NT2/D1 (cell line): ENCODE results near the gene SLC34A3.

ENCODE experiments used
- DNase-seq: peaks from one replicate; pipeline ENCODE4 v3.0.0-alpha.2; 2011; ENCODE audit warnings: low read depth, low spot score
- H3K27me3 ChIP-seq: 2 replicates; pipeline ENCODE4 v1.6.0; 2011; ENCODE audit warnings: mild to moderate bottlenecking; ENCODE audit not compliant: insufficient read length, insufficient read depth
- H3K36me3 ChIP-seq: 2 replicates; pipeline ENCODE4 v1.6.1; 2011; ENCODE audit warnings: mild to moderate bottlenecking, low read length, mixed read lengths; ENCODE audit not compliant: insufficient read depth, insufficient read length
- H3K4me1 ChIP-seq: 2 replicates; pipeline ENCODE4 v1.5.1; 2011; ENCODE audit not compliant: insufficient read depth, insufficient read length
- H3K4me3 ChIP-seq: 2 replicates; pipeline ENCODE4 v1.5.1; 2011; ENCODE audit warnings: low read depth; ENCODE audit not compliant: insufficient read length
- H3K9ac ChIP-seq: 2 replicates; pipeline ENCODE4 v1.6.0; 2011; ENCODE audit warnings: low read depth; ENCODE audit not compliant: insufficient read length
- H3K9me3 ChIP-seq: 2 replicates; pipeline ENCODE4 v1.5.1; 2011; ENCODE audit warnings: mild to moderate bottlenecking, low read length; ENCODE audit not compliant: insufficient read depth
- SUZ12 ChIP-seq: IDR thresholded peaks from 2 replicates; pipeline ENCODE4 v1.6.1; 2011; ENCODE audit not compliant: insufficient read length, insufficient read depth; ENCODE audit errors: extremely low read depth
- YY1 ChIP-seq: IDR thresholded peaks from 2 replicates; pipeline ENCODE4 v1.6.1; 2011; ENCODE audit not compliant: insufficient read length, insufficient read depth
- ZNF274 ChIP-seq: IDR thresholded peaks from 2 replicates; pipeline ENCODE4 v1.6.1; 2011; ENCODE audit warnings: mild to moderate bottlenecking, low read depth, low read length

SLC34A3 gene

DNA sequence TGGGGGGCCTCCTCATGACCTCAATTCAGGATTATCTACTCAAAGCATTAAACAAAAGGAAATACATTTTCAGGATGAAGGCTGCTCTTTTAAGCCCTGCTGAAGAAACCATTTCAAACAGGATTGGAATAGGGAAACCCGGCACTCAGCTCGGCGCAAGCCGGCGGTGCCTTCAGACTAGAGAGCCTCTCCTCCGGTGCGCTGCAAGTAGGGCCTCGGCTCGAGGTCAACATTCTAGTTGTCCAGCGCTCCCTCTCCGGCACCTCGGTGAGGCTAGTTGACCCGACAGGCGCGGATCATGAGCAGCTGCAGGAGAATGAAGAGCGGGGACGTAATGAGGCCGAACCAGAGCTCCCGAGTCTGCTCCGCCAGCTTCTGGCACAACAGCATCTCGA is 26.0 kb upstream of the SLC34A3 start:
- no peak for DNase-seq
- Histone ChIP-seq H3K4me1 (peaks cover 17% of the 10 kb centered on the region), H3K9me3 (no peaks in the 10 kb centered on the region), H3K27me3 (no peaks in the 10 kb centered on the region), H3K36me3 (peaks cover 45% of the 10 kb centered on the region), H3K9ac (peak overlapping the region; percentile 97), H3K4me3 (peak overlapping the region; percentile 99)
- TF ChIP-seq YY1 (no peak), SUZ12 (no peak), ZNF274 (no peak)

DNA sequence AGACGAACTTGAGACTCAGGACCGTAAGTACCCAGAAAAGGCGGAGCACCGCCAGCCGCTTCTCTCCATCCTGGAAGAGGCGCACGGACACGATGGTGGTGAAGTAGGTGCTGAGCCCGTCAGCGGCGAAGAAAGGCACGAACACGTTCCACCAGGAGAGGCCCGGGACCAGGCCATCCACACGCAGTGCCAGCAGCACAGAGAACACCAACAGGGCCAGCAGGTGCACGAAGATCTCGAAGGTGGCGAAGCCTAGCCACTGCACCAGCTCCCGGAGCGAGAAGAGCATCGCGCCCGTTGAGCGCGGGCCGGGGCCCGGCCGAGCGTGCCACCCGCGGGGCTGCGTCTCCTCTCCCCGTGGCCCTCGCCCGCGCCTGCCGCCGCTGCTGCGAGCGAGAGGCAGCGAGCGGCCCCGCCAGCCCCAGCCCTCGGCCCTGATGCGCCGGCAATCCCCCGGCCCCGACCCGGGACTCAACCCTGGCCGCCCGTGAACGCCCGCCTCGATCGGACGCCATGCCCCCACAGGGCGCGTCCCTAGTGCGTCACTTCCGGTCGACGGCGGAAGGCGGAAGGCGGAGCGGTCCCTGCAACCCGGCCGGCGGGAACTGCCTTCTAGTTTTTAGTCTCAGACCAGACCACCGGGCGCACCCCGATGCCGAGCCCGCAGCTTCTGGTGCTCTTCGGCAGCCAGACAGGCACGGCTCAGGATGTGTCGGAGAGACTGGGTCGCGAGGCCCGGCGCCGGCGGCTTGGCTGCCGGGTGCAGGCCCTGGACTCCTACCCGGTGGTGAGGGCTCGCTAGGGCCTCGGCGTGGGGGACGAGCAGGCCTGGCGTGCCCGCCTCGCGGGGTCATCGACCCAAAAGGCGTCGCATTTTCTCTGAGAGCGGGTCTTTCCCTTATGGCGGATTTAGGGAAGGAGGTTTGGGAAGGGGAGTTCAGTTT is 25.3 kb upstream of the SLC34A3 start, which contains the start of the genes NDOR1 and TMEM203:
NDOR1 (plus strand) TSS at position 575 of the 944 bp plus-strand sequence; CDS start at position 653, 78 bp downstream.
TMEM203 (minus strand) TSS at position 523 of the 944 bp plus-strand sequence; CDS start at position 289, 234 bp downstream.
- Histone ChIP-seq H3K27me3 (no peaks in the 10 kb centered on the region), H3K9me3 (no peaks in the 10 kb centered on the region), H3K36me3 (peaks cover 51% of the 10 kb centered on the region), H3K4me3 (peak within 1 kb of the TSS; percentile 99), H3K9ac (peak within 1 kb of the TSS; percentile 97), H3K4me1 (peaks cover 17% of the 10 kb centered on the region)
- peak; percentile 82 for DNase-seq
- no peak for TF ChIP-seq ZNF274
- TF ChIP-seq SUZ12, result no peak
- peak; percentile 75 for TF ChIP-seq YY1

DNA sequence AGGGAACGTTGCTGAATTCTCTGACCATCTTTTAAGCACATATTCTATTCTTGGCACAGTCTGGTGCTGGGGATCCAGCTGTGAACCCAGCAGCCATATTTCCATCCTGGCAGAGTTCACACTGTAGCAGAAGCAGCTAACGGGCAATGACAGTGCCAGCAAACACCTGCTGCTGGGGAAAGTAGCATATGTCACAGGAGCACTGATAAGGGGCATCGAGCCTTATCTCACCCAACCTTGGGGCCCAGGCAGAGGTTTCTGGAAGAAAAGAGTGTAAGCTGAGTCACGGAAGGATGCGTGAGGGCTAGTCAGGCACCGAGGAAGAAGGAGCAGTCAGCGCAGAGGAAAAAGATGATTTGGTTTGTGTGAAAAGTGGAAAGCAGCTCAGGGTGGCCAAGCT is 24.1 kb upstream of the SLC34A3 start:
- Histone ChIP-seq H3K36me3 (peaks cover 61% of the 10 kb centered on the region), H3K4me3 (peak overlapping the region; percentile 99), H3K4me1 (peaks cover 15% of the 10 kb centered on the region), H3K9me3 (no peaks in the 10 kb centered on the region), H3K9ac (peak overlapping the region; percentile 62), H3K27me3 (no peaks in the 10 kb centered on the region)
- TF ChIP-seq SUZ12, result no peak
- no peak for TF ChIP-seq YY1
- no peak for TF ChIP-seq ZNF274
- DNase-seq, result no peak

DNA sequence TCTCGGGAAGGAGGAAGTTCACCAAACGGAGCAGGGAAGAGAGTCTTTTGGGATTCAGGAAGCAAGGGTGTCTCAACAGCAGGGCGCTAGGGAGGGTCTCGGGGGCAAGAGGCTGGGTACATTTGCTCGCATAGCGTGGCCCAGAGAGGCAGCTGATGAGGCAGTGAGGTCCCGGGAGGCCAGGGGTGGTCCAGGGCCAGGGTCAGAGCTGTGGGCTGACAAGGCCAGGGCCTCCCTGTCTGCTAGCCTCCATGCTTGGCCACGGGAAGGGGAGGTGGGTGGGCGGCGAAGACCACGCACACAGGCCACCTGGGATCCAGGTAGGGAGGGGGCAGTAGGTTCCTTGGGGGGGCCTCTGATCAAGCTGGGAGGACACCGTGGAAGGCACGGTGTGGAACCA is 19.2 kb upstream of the SLC34A3 start:
- Histone ChIP-seq H3K27me3 (no peaks in the 10 kb centered on the region), H3K9me3 (no peaks in the 10 kb centered on the region), H3K4me1 (peaks cover 14% of the 10 kb centered on the region), H3K9ac (no peak overlapping the region), H3K36me3 (peaks cover 94% of the 10 kb centered on the region), H3K4me3 (no peak overlapping the region)
- no peak for DNase-seq
- TF ChIP-seq YY1 (no peak), SUZ12 (no peak), ZNF274 (no peak)

DNA sequence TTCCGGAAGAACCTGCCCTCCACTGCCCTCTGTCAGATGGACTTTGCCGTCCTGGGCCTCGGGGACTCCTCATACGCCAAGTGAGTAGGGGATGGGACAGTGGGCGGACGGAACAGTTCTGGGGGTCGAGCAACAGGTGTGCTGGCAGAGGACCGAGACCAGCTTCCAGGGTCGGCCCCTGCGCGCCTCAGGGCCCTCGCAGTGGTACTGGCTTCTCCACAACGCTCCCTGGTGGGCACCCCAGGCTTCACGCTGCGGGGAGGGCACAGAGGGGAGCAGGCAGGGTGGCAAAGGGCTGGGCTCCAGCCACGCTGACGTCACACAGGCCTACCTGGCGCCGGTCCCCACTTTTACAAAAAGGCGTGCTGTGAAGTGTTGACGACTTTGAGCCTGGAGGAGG is 18.2 kb upstream of the SLC34A3 start:
- Histone ChIP-seq H3K36me3 (peaks cover 94% of the 10 kb centered on the region), H3K9ac (no peak overlapping the region)

DNA sequence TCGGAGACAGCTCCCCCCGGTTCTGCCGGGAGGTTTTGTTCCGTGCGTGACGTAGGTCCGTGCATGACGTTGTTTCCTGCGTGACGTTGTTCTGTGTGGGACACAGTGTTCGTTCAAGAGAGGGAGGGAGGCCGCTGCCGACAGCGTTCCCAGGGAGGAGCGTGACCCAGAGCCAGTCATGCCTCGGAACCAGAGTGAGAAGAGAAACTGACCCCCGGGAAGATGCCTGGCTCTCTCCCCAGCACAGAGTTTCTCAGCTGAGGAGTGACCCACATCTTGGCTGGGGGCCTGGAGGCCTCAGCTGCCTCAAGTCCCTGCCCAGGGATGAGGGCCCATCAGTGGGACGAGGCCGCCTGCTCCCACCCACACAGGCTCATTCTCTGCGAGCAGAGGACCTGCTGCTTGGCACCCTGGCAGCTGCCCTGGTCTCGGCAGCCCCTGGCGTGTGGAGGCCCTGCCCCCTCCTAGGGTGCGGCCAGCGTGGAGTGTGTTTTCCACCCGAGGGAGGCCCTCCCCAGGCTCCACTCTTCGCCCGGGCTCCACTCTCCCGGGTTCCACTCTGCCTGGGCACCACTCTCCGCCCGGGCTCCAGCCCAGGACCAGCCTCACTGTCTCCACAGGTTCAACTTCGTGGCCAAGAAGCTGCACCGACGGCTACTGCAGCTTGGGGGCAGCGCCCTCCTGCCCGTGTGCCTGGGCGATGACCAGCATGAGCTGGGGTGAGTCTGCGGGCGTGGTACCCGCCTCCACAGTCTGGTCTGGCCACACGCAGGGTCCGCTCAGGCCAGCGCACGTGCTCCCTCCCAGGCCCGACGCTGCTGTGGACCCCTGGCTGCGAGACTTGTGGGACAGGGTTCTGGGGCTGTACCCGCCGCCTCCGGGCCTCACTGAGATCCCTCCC is 17.3 kb upstream of the SLC34A3 start:
- Histone ChIP-seq H3K9me3 (no peaks in the 10 kb centered on the region), H3K27me3 (no peaks in the 10 kb centered on the region), H3K9ac (no peak overlapping the region), H3K4me3 (no peak overlapping the region), H3K36me3 (peaks cover 97% of the 10 kb centered on the region), H3K4me1 (peaks cover 9% of the 10 kb centered on the region)
- TF ChIP-seq YY1 (no peak), ZNF274 (no peak), SUZ12 (no peak)
- no peak for DNase-seq

More for the DNA sequence above, 18.2 kb upstream of the SLC34A3 start:
- Histone ChIP-seq H3K27me3 (no peaks in the 10 kb centered on the region), H3K4me1 (peaks cover 7% of the 10 kb centered on the region), H3K9me3 (no peaks in the 10 kb centered on the region), H3K4me3 (no peak overlapping the region)
- TF ChIP-seq ZNF274, result no peak
- TF ChIP-seq YY1, result no peak
- TF ChIP-seq SUZ12, result no peak
- DNase-seq, result no peak

- H3K4me1 ChIP-seq, result peaks cover 18% of the 10 kb centered on the region
- no peak overlapping the region for H3K4me3 ChIP-seq
- H3K9ac ChIP-seq, result no peak overlapping the region
- H3K27me3 ChIP-seq, result no peaks in the 10 kb centered on the region
- no peaks in the 10 kb centered on the region for H3K9me3 ChIP-seq
- no peak for DNase-seq
- H3K36me3 ChIP-seq, result peaks cover 94% of the 10 kb centered on the region
- TF ChIP-seq SUZ12, result no peak
- no peak for TF ChIP-seq ZNF274
- TF ChIP-seq YY1, result no peak
Observed at GRCh38 chr9:137214620-137215019, 16.1 kb upstream of the SLC34A3 start.
